ENCODE measurements around the gene STOML1. TPM values are rescaled to one million over a fixed set of nuclear protein-coding genes. Genes with fewer than 3 reads are reported as not detected.

Gene STOML1
- total RNA-seq, 1 experiment from 2014 or later = 2.5 TPM

DNA sequence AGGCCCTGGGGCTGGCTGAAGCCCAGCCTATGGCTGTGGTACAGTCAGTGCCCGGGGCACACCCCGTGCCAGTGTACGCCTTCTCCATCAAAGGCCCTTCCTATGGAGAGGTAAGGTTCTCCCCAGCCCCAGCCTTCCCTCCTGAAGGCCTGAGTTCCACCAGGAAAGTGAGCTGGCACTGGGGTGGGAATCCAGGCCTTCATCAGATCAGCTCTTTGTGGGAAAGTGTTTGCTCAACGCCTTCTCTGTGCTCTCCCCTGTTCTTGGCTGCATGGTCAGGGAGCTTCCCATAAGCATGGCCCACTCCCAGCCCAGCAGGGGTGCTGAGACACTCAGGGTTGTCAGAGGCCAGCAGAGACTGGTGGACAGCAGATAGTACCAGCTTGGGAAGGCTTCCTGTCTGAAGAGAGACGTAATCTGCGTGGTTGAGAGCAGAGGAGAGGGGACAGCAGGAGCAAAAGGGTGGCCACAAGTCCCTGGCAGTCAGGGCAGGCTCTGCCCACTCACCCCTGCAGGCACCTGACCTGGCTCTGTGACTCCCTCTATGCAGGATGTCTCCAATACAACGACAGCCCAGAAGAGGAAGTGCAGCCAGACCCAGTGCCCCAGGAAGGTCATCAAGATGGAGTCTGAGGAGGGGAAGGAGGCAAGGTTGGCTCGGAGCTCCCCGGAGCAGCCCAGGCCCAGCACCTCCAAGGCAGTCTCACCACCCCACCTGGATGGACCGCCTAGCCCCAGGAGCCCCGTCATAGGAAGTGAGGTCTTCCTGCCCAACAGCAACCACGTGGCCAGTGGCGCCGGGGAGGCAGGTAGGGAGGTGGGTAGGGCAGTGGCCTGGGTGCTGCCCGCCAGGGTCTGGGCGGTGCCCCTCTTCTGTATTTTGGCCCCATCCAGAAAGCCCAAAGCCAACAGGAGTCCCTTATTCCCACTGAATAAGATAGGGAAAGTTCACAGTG is 40.8 kb upstream of the STOML1 start:
- Mint-ChIP-seq H3K4me1 (peaks cover 16 to 20% of the 10 kb centered on the region in 2 experiments), H3K4me3 (no peak overlapping the region), H3K36me3 (ENCODE audit: insufficient read depth in 1 of 3, low read depth in 3 of 3) (peaks cover 6 to 16% (median 13%) of the 10 kb centered on the region in 3 experiments), H3K9me3 (no peaks in the 10 kb centered on the region), H3K27me3 (ENCODE audit: low read depth) (no peaks in the 10 kb centered on the region), H3K27ac (no peak overlapping the region; a peak in 2 of 7 replicates)
- Histone ChIP-seq H3K14ac (ENCODE audit: insufficient read depth, low read length) (no peak overlapping the region; the same call in 1 of the 2 replicates), H2BK20ac (ENCODE audit: low read depth, low read length, poor library complexity, severe bottlenecking) (no peak overlapping the region), H3T11ph (ENCODE audit: low read length) (no peak overlapping the region), H2AK5ac (ENCODE audit: insufficient read length, low read length) (no peak overlapping the region), H2BK5ac (ENCODE audit: insufficient read length, low read length) (no peak overlapping the region), H3K18ac (ENCODE audit: insufficient read length, low read depth, low read length) (no peak overlapping the region), H2BK12ac (ENCODE audit: insufficient read length, low read depth, low read length) (no peak overlapping the region), H2BK15ac (ENCODE audit: low read depth, low read length) (no peak overlapping the region), H3K23me2 (ENCODE audit: insufficient read length, low read depth, low read length, poor library complexity, severe bottlenecking) (no peaks in the 10 kb centered on the region), H2BK120ac (ENCODE audit: low read depth, low read length, poor library complexity, severe bottlenecking) (no peak overlapping the region), H3K4me2 (ENCODE audit: insufficient read depth, insufficient read length, low read length) (no peak overlapping the region), H3K4me1 (ENCODE audit: insufficient read depth, low read length) (peaks cover 3% of the 10 kb centered on the region; the same call in 1 of the 2 replicates), H3K9ac (ENCODE audit: extremely low read depth, insufficient read length, low read length) (no peak overlapping the region), H4K20me1 (ENCODE audit: control insufficient read depth, insufficient read depth, insufficient read length) (no peaks in the 10 kb centered on the region), H4K91ac (ENCODE audit: insufficient read length, low read depth, low read length) (no peak overlapping the region), H3K79me1 (ENCODE audit: insufficient read depth, low read depth, low read length, poor library complexity, severe bottlenecking) (no peaks in the 10 kb centered on the region), H2AFZ (ENCODE audit: low read length) (no peak overlapping the region), H3K27ac (ENCODE audit: insufficient read length, low read depth, low read length) (no peak overlapping the region), H3K4ac (ENCODE audit: low read depth, low read length) (no peak overlapping the region), H3K9me3 (ENCODE audit: control insufficient read depth, low read depth, low read length) (no peaks in the 10 kb centered on the region), H3K23ac (ENCODE audit: insufficient read length, low read depth, low read length) (no peak overlapping the region), H3K27me3 (ENCODE audit: insufficient read depth, low read length) (no peaks in the 10 kb centered on the region), H4K8ac (replicated peaks; ENCODE audit: insufficient read length, low read depth, low read length) (no peak overlapping the region), H3K79me2 (ENCODE audit: insufficient read depth, low read length) (no peaks in the 10 kb centered on the region), H3K56ac (ENCODE audit: insufficient read length, low read depth, low read length) (no peak overlapping the region), H4K5ac (ENCODE audit: insufficient read length, low read depth, low read length) (no peak overlapping the region)
- WGBS (ENCODE audit: extremely low coverage, insufficient read length, low lambda C conversion rate) = no CpG with 5 or more reads among the region's 16 CpGs
- DNase-seq = no peak
- TF ChIP-seq, protein P1, sequence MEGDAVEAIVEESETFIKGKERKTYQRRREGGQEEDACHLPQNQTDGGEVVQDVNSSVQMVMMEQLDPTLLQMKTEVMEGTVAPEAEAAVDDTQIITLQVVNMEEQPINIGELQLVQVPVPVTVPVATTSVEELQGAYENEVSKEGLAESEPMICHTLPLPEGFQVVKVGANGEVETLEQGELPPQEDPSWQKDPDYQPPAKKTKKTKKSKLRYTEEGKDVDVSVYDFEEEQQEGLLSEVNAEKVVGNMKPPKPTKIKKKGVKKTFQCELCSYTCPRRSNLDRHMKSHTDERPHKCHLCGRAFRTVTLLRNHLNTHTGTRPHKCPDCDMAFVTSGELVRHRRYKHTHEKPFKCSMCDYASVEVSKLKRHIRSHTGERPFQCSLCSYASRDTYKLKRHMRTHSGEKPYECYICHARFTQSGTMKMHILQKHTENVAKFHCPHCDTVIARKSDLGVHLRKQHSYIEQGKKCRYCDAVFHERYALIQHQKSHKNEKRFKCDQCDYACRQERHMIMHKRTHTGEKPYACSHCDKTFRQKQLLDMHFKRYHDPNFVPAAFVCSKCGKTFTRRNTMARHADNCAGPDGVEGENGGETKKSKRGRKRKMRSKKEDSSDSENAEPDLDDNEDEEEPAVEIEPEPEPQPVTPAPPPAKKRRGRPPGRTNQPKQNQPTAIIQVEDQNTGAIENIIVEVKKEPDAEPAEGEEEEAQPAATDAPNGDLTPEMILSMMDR (conservative IDR thresholded peaks at IDR 0.05) = no peak

All from H9 (cell line).